Adrenal gland (tissue), 5 donors: ENCODE measurements around the gene SLC9A9.

ENCODE experiments used
- POLR2A ChIP-seq, 2 donors: fragments of 450-650 bp; IDR thresholded peaks; one replicate each; pipeline ENCODE4 v1.6.1; 2017; ENCODE audit warnings: antibody characterized with exemption in 2 of 2, mild to moderate bottlenecking in 2 of 2, moderate library complexity in 1 of 2
- TF ChIP-seq, protein P1 (sequence below), 6 experiments: fragments of 450-650 bp in 4 of 6; fragments of 200-600 bp in 2 of 6; sonication (generic) in 1 of 6; IDR thresholded peaks; 1 replicate in 5 of 6; 2 replicates in 1 of 6; pipeline versions ENCODE4 v1.5.1 to v1.8.0; 2016 to 2021; ENCODE audit warnings: antibody characterized with exemption in 6 of 6, mild to moderate bottlenecking in 2 of 6, moderate library complexity in 1 of 6
- donor health status: DM: no; HTN: no; CAD: no.

DNA sequence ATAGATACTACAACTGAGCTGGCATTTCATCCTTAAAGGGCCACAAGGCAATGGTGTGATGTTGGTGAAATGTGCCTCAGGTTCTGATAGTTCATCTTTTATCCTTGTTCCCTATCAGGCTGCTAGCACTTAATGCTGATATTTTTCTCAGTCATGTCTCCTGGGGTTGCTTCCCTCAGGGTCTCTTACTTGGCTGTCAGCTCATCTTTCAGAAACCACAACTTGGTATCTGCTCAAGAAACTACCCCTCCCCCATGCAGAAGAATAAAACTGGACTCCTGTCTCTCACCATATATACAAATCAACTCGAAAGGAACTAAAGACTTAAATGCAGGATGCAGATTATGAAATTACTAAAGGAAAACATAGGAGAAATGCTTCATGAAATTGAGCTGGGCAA, 420.6 kb downstream of the SLC9A9 start:
- TF ChIP-seq POLR2A (IDR thresholded peaks at IDR 0.05), result no peak
- TF ChIP-seq, protein P1, sequence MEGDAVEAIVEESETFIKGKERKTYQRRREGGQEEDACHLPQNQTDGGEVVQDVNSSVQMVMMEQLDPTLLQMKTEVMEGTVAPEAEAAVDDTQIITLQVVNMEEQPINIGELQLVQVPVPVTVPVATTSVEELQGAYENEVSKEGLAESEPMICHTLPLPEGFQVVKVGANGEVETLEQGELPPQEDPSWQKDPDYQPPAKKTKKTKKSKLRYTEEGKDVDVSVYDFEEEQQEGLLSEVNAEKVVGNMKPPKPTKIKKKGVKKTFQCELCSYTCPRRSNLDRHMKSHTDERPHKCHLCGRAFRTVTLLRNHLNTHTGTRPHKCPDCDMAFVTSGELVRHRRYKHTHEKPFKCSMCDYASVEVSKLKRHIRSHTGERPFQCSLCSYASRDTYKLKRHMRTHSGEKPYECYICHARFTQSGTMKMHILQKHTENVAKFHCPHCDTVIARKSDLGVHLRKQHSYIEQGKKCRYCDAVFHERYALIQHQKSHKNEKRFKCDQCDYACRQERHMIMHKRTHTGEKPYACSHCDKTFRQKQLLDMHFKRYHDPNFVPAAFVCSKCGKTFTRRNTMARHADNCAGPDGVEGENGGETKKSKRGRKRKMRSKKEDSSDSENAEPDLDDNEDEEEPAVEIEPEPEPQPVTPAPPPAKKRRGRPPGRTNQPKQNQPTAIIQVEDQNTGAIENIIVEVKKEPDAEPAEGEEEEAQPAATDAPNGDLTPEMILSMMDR (IDR thresholded peaks at IDR 0.05), result no peak
